OCI-LY3 (cell line): ENCODE measurements around the gene PLEKHA8.
"Not testable (repeated sequence)": the region's sequence is repeated elsewhere in the genome, so short reads cannot be mapped to it uniquely, and the experiment has no call there.

Source experiments
- H2AFZ ChIP-seq: fragments of 200-600, 300-600 bp; shearing (Covaris generic); 2 replicates; pipeline ENCODE4 v1.6.0; 2014; ENCODE audit warnings: antibody characterized with exemption, low read depth, low read length
- H3K27ac ChIP-seq: fragments of 200-600, 300-600 bp; sonication (generic); 2 replicates; pipeline ENCODE4 v1.5.1; 2014; ENCODE audit warnings: mild to moderate bottlenecking, low read length, moderate library complexity, mixed read lengths
- H3K27me3 ChIP-seq: fragments of 200-600, 300-600 bp; sonication (generic); 2 replicates; pipeline ENCODE4 v1.6.1; 2014; ENCODE audit warnings: low read depth, low read length, mixed read lengths
- H3K36me3 ChIP-seq: fragments of 200-600, 300-600 bp; sonication (generic); replicated peaks from 2 replicates; pipeline ENCODE3; 2014; ENCODE audit warnings: low read depth, low read length, mixed read lengths
- H3K4me1 ChIP-seq: fragments of 300-600, 200-600 bp; sonication (generic); 2 replicates; pipeline ENCODE4 v1.6.1; 2014; ENCODE audit warnings: low read length, mixed read lengths
- H3K4me2 ChIP-seq: fragments of 200-600, 300-600 bp; sonication (generic); 2 replicates; pipeline ENCODE4 v1.6.1; 2014; ENCODE audit warnings: low read length, mixed read lengths
- H3K4me3 ChIP-seq: fragments of 300-600, 200-600 bp; sonication (generic); 2 replicates; pipeline ENCODE4 v1.5.1; 2014; ENCODE audit warnings: antibody characterized with exemption, mild to moderate bottlenecking, low read length, moderate library complexity
- H3K79me2 ChIP-seq: fragments of 300-600, 200-600 bp; shearing (Covaris generic); 2 replicates; pipeline ENCODE4 v1.6.1; 2014; ENCODE audit warnings: mild to moderate bottlenecking, low read length, mixed read lengths
- H3K9ac ChIP-seq: fragments of 300-600, 200-600 bp; shearing (Covaris generic); 2 replicates; pipeline ENCODE4 v1.6.0; 2014; ENCODE audit warnings: mild to moderate bottlenecking, low read length, moderate library complexity
- H3K9me3 ChIP-seq: fragments of 200-600, 300-600 bp; shearing (Covaris generic); 2 replicates; pipeline ENCODE4 v1.6.1; 2014; ENCODE audit warnings: low read length, mixed read lengths; ENCODE audit not compliant: insufficient read depth
- H4K20me1 ChIP-seq: fragments of 200-600, 300-600 bp; sonication (generic); 2 replicates; pipeline ENCODE4 v1.6.1; 2016; ENCODE audit warnings: low read length, mixed read lengths; ENCODE audit not compliant: insufficient read depth
- EZH2phosphoT487 ChIP-seq: fragments of 200-600 bp; shearing (Covaris generic); IDR thresholded peaks from 2 replicates; pipeline ENCODE4 v1.6.1; 2018; ENCODE audit warnings: antibody characterized with exemption, mixed run types, low read depth
- TF ChIP-seq, protein P1 (sequence below): fragments of 200-600, 300-600 bp; sonication (generic); IDR thresholded peaks from 2 replicates; pipeline ENCODE4 v1.5.1; 2014; ENCODE audit warnings: antibody characterized with exemption, low read length, low read depth

Gene PLEKHA8

DNA sequence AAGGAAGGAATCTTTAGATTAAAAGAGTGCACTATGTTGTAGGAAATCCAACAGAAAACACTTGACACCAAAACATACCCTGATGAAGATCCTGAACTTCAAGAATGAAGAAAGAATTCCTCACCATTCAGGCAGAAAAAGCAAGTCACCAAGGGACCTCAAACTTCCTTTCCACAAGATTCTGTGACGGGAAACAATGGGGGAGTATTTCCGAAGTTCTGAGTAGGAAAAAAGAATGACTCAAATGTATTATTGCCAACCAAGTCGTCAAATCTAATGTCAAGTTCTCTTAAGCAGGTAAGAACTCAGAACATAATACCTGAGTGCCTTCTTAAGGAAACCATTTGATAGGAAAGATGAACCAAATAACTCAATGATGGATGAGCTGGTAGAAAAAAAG lies 61.9 kb downstream of the PLEKHA8 start:
- TF ChIP-seq, protein P1, sequence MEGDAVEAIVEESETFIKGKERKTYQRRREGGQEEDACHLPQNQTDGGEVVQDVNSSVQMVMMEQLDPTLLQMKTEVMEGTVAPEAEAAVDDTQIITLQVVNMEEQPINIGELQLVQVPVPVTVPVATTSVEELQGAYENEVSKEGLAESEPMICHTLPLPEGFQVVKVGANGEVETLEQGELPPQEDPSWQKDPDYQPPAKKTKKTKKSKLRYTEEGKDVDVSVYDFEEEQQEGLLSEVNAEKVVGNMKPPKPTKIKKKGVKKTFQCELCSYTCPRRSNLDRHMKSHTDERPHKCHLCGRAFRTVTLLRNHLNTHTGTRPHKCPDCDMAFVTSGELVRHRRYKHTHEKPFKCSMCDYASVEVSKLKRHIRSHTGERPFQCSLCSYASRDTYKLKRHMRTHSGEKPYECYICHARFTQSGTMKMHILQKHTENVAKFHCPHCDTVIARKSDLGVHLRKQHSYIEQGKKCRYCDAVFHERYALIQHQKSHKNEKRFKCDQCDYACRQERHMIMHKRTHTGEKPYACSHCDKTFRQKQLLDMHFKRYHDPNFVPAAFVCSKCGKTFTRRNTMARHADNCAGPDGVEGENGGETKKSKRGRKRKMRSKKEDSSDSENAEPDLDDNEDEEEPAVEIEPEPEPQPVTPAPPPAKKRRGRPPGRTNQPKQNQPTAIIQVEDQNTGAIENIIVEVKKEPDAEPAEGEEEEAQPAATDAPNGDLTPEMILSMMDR, result no peak
- TF ChIP-seq EZH2phosphoT487, result no peak
- Histone ChIP-seq H3K9ac (no peak overlapping the region), H2AFZ (no peak overlapping the region), H3K79me2 (no peaks in the 10 kb centered on the region), H3K27ac (no peak overlapping the region), H3K4me3 (no peak overlapping the region), H3K9me3 (no peaks in the 10 kb centered on the region), H3K36me3 (no peaks in the 10 kb centered on the region), H3K4me1 (peaks cover 10% of the 10 kb centered on the region; the same call in 1 of the 2 replicates), H3K27me3 (no peaks in the 10 kb centered on the region), H4K20me1 (no peaks in the 10 kb centered on the region), H3K4me2 (no peak overlapping the region)

DNA sequence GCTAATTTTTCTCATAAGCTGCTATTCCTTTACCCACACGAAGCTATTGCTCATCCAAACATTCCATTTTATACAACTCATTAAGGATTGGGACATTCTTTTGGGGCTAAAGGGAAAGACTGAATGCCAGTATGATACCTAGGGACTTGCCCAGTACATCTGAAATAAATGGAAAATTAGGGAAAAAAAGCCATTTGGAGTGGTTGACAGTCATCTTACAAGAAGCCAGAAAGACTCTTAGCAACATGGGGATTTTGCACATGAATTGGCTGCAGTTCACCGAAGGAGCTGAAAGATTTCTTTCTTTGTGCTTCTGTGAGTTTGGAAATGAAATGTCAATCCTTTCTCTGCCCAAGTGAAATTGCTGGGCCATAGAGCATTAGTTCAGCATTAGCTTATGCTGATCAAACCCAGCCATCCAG lies 63.3 kb downstream of the PLEKHA8 start:
- no peak overlapping the region for H2AFZ ChIP-seq
- TF ChIP-seq EZH2phosphoT487, result no peak
- TF ChIP-seq, protein P1, result no peak

DNA sequence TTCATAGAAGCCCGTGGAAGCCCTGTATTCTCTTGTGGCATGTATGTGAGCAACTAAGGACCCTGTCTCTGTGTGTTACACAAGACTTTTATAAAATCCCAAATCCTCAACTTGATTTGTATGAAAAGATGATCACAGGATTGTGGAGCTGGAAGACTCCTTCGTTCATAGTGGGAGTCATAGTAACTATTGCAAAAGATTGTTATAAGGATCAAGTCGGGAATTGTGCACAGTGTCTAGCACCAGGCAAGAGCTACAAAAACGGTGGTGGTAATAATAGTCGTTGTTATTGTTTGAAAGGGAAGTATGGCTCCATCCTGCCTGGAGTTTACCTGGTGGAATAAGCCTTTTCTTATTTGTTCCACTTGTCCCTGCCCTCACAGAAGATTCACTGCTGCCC lies 63.8 kb downstream of the PLEKHA8 start:
- no peak for TF ChIP-seq EZH2phosphoT487
- TF ChIP-seq, protein P1, result no peak
- no peaks in the 10 kb centered on the region for H3K36me3 ChIP-seq
- no peak overlapping the region for H3K27ac ChIP-seq
- H3K4me2 ChIP-seq, result no peak overlapping the region
- H3K27me3 ChIP-seq, result no peaks in the 10 kb centered on the region
- H3K79me2 ChIP-seq, result no peaks in the 10 kb centered on the region
- H3K4me3 ChIP-seq, result no peak overlapping the region
- H3K9ac ChIP-seq, result no peak overlapping the region
- H3K4me1 ChIP-seq, result peaks cover 9% of the 10 kb centered on the region; the same call in 1 of the 2 replicates
- no peaks in the 10 kb centered on the region for H4K20me1 ChIP-seq
- no peaks in the 10 kb centered on the region for H3K9me3 ChIP-seq
- H2AFZ ChIP-seq, result no peak overlapping the region

More for the DNA sequence above, 63.3 kb downstream of the PLEKHA8 start:
- Histone ChIP-seq H3K4me1 (peaks cover 10% of the 10 kb centered on the region; the same call in 1 of the 2 replicates), H3K9ac (no peak overlapping the region), H3K9me3 (no peaks in the 10 kb centered on the region), H3K4me3 (no peak overlapping the region), H3K4me2 (no peak overlapping the region), H3K27me3 (no peaks in the 10 kb centered on the region), H3K27ac (no peak overlapping the region), H3K79me2 (no peaks in the 10 kb centered on the region), H4K20me1 (no peaks in the 10 kb centered on the region), H3K36me3 (no peaks in the 10 kb centered on the region)

DNA sequence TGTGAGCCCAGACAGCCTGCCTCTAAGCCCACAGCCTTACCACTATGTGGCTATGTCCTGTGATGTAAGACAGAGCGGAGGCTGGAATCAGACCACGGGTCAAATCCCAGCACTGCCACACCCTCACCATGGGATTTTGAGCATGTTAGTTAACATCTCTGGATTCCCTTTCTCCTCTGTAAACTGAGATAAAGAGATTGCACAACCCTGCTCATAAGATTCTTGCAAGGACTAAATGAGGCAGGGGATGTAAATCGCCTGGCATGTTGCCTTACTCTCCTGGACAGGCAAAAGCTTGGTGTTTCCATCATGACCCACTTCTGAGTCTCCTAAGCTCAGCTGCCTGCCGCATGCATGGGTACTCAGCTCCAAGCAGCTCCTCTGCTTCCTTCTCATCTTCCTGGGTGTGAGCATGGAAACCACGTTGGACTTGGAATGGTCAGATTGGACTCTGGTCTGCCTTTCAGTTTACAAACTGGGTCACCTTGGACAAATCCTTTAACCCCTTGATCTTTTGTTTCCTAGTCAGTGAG lies 65.3 kb downstream of the PLEKHA8 start:
- Histone ChIP-seq H3K36me3 (no peaks in the 10 kb centered on the region), H3K9ac (no peak overlapping the region), H3K9me3 (no peaks in the 10 kb centered on the region), H3K4me1 (no peaks in the 10 kb centered on the region), H2AFZ (no peak overlapping the region), H3K79me2 (no peaks in the 10 kb centered on the region), H3K27me3 (no peaks in the 10 kb centered on the region), H3K27ac (no peak overlapping the region), H3K4me2 (no peak overlapping the region), H3K4me3 (no peak overlapping the region), H4K20me1 (no peaks in the 10 kb centered on the region)
- TF ChIP-seq, protein P1, result no peak
- no peak for TF ChIP-seq EZH2phosphoT487

DNA sequence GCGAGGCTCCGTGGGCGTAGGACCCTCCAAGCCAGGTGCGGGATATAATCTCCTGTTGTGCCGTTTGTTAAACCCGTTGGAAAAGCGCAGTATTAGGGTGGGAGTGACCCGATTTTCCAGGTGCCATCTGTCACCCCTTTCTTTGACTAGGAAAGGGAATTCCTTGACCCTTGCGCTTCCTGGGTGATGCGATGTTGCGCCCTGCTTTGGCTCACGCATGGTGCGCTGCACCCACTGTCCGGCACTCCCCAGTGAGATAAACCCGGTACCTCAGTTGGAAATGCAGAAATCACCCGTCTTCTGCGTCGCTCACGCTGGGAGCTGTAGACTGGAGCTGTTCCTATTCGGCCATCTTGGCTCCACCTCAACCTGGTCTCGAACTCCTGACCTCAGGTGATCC lies 70.4 kb downstream of the PLEKHA8 start:
- not testable (repeated sequence) for H3K9ac ChIP-seq

More for the DNA sequence above, 70.4 kb downstream of the PLEKHA8 start:
- not testable (repeated sequence) for H3K4me1 ChIP-seq, H3K9me3 ChIP-seq, H3K36me3 ChIP-seq, H3K27ac ChIP-seq, H3K27me3 ChIP-seq, H2AFZ ChIP-seq, H4K20me1 ChIP-seq, H3K4me3 ChIP-seq, H3K4me2 ChIP-seq, H3K79me2 ChIP-seq
